ENCODE results near the gene CPN1. TPM values are rescaled to one million over a fixed set of nuclear protein-coding genes. Genes with fewer than 3 reads are reported as not detected.
"Not testable (repeated sequence)": the region's sequence is repeated elsewhere in the genome, so short reads cannot be mapped to it uniquely, and the experiment has no call there.

Gene CPN1
- polyA plus RNA-seq, 1 donor (not counting 4 experiments of a cell fraction or from before 2014, with no cell fraction given): not detected

GRCh38 chr10:100083623-100084022 is 2.0 kb upstream of the CPN1 start:
- Histone ChIP-seq H3K4me2 (ENCODE audit: control insufficient read depth, extremely low read depth, insufficient read depth, low read depth, low read length) (no peak overlapping the region), H3K9me3 (ENCODE audit: control insufficient read depth, low read depth, low read length) (no peaks in the 10 kb centered on the region), H3K4me3 (ENCODE audit: control insufficient read depth in 2 of 3, extremely low read depth in 1 of 3, insufficient read depth in 2 of 3, low read depth in 1 of 3, low read length in 3 of 3) (no peak overlapping the region), H3K27ac (ENCODE audit: control insufficient read depth, insufficient read depth, low read length) (no peak overlapping the region), H3K9ac (ENCODE audit: control insufficient read depth, extremely low read depth, insufficient read depth, low read length) (no peak overlapping the region), H3K27me3 (ENCODE audit: control insufficient read depth, extremely low read depth, insufficient read depth, low read length) (peaks cover 6% of the 10 kb centered on the region), H3K9me1 (ENCODE audit: control insufficient read depth, extremely low read depth, insufficient read depth, low read length) (no peaks in the 10 kb centered on the region), H3K4me1 (ENCODE audit: control insufficient read depth, extremely low read depth, insufficient read depth, low read length) (no peaks in the 10 kb centered on the region), H4K20me1 (ENCODE audit: control insufficient read depth, extremely low read depth, insufficient read depth, low read length) (no peaks in the 10 kb centered on the region), H3K36me3 (ENCODE audit: control insufficient read depth in 2 of 2, extremely low read depth in 1 of 2, insufficient read depth in 2 of 2, low read length in 2 of 2) (no peaks in the 10 kb centered on the region), H3K79me2 (ENCODE audit: control insufficient read depth, insufficient read depth, low read length) (no peaks in the 10 kb centered on the region), H2AFZ (ENCODE audit: control insufficient read depth, low read length) (no peak overlapping the region)
- DNase-seq (ENCODE audit: low read depth, low spot score) (no peak), FAIRE-seq (no peak)
- dilution Hi-C loops (cut with MboI; ENCODE audit: extremely low pct_ligation_motif_present, low sequenced_read_pairs): no loop called here
- TF ChIP-seq, protein P1, sequence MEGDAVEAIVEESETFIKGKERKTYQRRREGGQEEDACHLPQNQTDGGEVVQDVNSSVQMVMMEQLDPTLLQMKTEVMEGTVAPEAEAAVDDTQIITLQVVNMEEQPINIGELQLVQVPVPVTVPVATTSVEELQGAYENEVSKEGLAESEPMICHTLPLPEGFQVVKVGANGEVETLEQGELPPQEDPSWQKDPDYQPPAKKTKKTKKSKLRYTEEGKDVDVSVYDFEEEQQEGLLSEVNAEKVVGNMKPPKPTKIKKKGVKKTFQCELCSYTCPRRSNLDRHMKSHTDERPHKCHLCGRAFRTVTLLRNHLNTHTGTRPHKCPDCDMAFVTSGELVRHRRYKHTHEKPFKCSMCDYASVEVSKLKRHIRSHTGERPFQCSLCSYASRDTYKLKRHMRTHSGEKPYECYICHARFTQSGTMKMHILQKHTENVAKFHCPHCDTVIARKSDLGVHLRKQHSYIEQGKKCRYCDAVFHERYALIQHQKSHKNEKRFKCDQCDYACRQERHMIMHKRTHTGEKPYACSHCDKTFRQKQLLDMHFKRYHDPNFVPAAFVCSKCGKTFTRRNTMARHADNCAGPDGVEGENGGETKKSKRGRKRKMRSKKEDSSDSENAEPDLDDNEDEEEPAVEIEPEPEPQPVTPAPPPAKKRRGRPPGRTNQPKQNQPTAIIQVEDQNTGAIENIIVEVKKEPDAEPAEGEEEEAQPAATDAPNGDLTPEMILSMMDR (optimal IDR thresholded peaks at IDR 0.05 in 1 of 3, IDR thresholded peaks at IDR 0.05 in 1 of 3, conservative IDR thresholded peaks at IDR 0.05 in 1 of 3; ENCODE audit: extremely low read depth in 1 of 3, insufficient read depth in 2 of 3, low read length in 3 of 3): no peak
- no peak for TF ChIP-seq EZH2 (IDR thresholded peaks at IDR 0.05; ENCODE audit: low read length)

DNA sequence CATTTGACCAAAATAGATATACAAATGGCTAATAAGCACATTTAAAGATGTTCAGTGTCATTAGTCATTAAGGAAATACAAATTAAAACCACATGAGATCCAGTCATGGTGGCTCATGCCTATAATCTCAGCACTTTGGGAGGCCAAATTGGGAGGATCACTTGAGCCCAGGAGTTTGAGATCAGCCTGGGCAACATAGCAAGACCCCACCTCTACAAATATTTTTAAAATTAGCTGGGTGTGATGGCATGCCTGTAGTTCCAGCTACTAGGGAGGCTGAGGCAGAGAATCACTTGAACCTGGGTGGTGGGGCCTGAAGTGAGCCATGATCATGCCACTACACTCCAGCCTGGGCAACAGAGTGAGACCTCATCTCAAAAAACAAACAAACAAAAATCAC is 607 bp upstream of the CPN1 start:
- FAIRE-seq: not testable (repeated sequence)

GRCh38 chr10:100076750-100077149 is 4.9 kb downstream of the CPN1 start:
- Histone ChIP-seq H3K4me3 (ENCODE audit: control insufficient read depth in 2 of 3, extremely low read depth in 1 of 3, insufficient read depth in 2 of 3, low read depth in 1 of 3, low read length in 3 of 3) (no peak overlapping the region), H3K4me2 (ENCODE audit: control insufficient read depth, extremely low read depth, insufficient read depth, low read depth, low read length) (no peak overlapping the region), H3K4me1 (ENCODE audit: control insufficient read depth, extremely low read depth, insufficient read depth, low read length) (no peaks in the 10 kb centered on the region), H3K36me3 (ENCODE audit: control insufficient read depth in 2 of 2, extremely low read depth in 1 of 2, insufficient read depth in 2 of 2, low read length in 2 of 2) (no peaks in the 10 kb centered on the region), H2AFZ (ENCODE audit: control insufficient read depth, low read length) (no peak overlapping the region), H3K27ac (ENCODE audit: control insufficient read depth, insufficient read depth, low read length) (no peak overlapping the region), H3K79me2 (ENCODE audit: control insufficient read depth, insufficient read depth, low read length) (no peaks in the 10 kb centered on the region), H4K20me1 (ENCODE audit: control insufficient read depth, extremely low read depth, insufficient read depth, low read length) (no peaks in the 10 kb centered on the region), H3K9me3 (ENCODE audit: control insufficient read depth, low read depth, low read length) (no peaks in the 10 kb centered on the region), H3K27me3 (ENCODE audit: control insufficient read depth, extremely low read depth, insufficient read depth, low read length) (peaks cover 6% of the 10 kb centered on the region), H3K9me1 (ENCODE audit: control insufficient read depth, extremely low read depth, insufficient read depth, low read length) (no peaks in the 10 kb centered on the region), H3K9ac (ENCODE audit: control insufficient read depth, extremely low read depth, insufficient read depth, low read length) (no peak overlapping the region)
- no peak for TF ChIP-seq EZH2 (IDR thresholded peaks at IDR 0.05; ENCODE audit: low read length)
- TF ChIP-seq, protein P1 (optimal IDR thresholded peaks at IDR 0.05 in 1 of 3, IDR thresholded peaks at IDR 0.05 in 1 of 3, conservative IDR thresholded peaks at IDR 0.05 in 1 of 3; ENCODE audit: extremely low read depth in 1 of 3, insufficient read depth in 2 of 3, low read length in 3 of 3): no peak
- FAIRE-seq (no peak), DNase-seq (ENCODE audit: low read depth, low spot score) (no peak)
- dilution Hi-C loops (cut with MboI; ENCODE audit: extremely low pct_ligation_motif_present, low sequenced_read_pairs): loop anchor here (5.0 kb wide), 1 partner anchor 44 kb away; no protein-coding TSS in a partner anchor

More for the DNA sequence above, 607 bp upstream of the CPN1 start:
- H3K4me3 ChIP-seq (ENCODE audit: control insufficient read depth in 2 of 3, extremely low read depth in 1 of 3, insufficient read depth in 2 of 3, low read depth in 1 of 3, low read length in 3 of 3); H3K9me3 ChIP-seq (ENCODE audit: control insufficient read depth, low read depth, low read length); H4K20me1 ChIP-seq (ENCODE audit: control insufficient read depth, extremely low read depth, insufficient read depth, low read length); H3K9ac ChIP-seq (ENCODE audit: control insufficient read depth, extremely low read depth, insufficient read depth, low read length); H3K27me3 ChIP-seq (ENCODE audit: control insufficient read depth, extremely low read depth, insufficient read depth, low read length); DNase-seq (ENCODE audit: low read depth, low spot score); H3K9me1 ChIP-seq (ENCODE audit: control insufficient read depth, extremely low read depth, insufficient read depth, low read length); H3K36me3 ChIP-seq (ENCODE audit: control insufficient read depth in 2 of 2, extremely low read depth in 1 of 2, insufficient read depth in 2 of 2, low read length in 2 of 2); H3K4me2 ChIP-seq (ENCODE audit: control insufficient read depth, extremely low read depth, insufficient read depth, low read depth, low read length); H2AFZ ChIP-seq (ENCODE audit: control insufficient read depth, low read length); H3K4me1 ChIP-seq (ENCODE audit: control insufficient read depth, extremely low read depth, insufficient read depth, low read length); H3K79me2 ChIP-seq (ENCODE audit: control insufficient read depth, insufficient read depth, low read length); H3K27ac ChIP-seq (ENCODE audit: control insufficient read depth, insufficient read depth, low read length); dilution Hi-C loops (cut with MboI; ENCODE audit: extremely low pct_ligation_motif_present, low sequenced_read_pairs): not testable (repeated sequence)

All from keratinocyte (primary cell).